Occipital lobe (tissue), 2 donors: ENCODE results near the gene VEGFB. TPM values are rescaled to one million over a fixed set of nuclear protein-coding genes. Genes with fewer than 3 reads are reported as not detected.

Experiments
- DNase-seq: peaks from one replicate; lab custom pipeline; 2025; lab: John Stamatoyannopoulos, UW
- total RNA-seq: library from RNA; depleted of rRNA; stranded (reverse); fragments of >200 nt; gene quantifications from one replicate; pipeline ENCODE4 v1.2.3, GENCODE V29; 2014

VEGFB gene
- total RNA-seq, 1 donor from 2014 or later: 9.5 TPM

DNA sequence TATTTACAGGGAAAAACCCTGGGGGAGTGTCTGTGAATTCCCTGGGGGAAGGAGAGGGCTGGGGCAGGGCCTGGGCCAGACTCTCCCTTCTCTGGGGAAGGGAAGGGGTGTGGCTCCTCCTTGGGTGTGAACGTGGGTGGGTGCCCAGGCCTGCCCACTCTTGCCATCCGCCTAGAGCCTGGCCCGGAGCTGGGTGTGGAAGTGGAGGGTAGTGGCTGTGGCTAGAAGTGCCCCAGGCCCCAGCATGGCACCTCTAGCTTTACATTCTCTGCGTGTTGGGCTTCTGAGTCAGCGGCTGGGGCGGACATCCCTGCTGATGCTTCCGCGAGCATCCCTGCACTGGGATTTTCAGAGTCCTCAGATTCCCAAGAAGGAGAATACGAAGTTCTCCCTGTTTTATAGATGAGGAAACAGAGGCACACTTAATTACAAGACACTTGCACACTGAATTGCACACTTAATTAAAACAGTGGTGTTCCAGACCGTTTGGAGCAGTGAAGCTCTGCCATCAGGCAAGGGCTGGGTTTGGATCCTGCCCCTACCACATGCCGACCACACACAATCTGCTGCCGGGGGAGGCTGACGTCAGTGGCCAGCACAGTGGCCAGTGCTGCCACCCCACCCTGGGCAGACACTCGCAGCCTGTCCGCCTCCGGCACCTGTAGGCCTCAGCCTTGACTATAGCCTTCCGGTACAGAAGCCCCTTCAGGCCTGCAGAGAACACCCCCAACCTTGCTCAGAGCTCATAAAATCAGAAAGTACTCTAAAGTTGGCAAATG lies 42.5 kb downstream of the VEGFB start:
- DNase-seq: no peak

DNA sequence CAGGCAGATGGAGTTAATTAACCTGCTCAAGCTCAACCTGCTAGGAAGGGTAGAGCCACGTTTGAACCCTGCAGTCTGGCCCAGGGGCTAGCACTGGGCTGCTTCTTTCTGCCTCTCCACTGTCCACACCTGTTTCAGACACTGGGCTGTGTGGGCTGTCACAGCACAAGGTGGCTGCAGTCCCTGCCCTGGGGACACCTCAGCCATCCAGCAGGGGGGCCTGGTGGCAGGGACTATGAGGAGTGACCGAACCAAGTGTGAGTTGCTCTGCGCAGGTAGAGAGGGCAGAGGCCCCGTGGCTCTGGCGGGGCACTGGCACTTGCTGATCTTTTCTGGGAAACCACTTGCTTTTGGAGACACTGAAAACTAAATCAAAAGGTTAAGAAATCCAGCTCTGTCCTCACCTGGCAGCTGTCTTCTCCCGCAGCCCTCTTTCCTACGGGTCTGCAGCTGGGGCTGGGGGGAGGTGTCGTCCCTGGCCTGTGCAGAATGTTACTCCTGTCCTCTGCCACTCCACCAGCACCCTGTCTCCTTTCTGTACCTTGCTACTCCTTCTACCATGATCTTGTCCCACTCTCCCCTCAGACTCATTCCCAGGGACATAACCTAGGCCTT lies 44.3 kb downstream of the VEGFB start:
- no peak for DNase-seq

DNA sequence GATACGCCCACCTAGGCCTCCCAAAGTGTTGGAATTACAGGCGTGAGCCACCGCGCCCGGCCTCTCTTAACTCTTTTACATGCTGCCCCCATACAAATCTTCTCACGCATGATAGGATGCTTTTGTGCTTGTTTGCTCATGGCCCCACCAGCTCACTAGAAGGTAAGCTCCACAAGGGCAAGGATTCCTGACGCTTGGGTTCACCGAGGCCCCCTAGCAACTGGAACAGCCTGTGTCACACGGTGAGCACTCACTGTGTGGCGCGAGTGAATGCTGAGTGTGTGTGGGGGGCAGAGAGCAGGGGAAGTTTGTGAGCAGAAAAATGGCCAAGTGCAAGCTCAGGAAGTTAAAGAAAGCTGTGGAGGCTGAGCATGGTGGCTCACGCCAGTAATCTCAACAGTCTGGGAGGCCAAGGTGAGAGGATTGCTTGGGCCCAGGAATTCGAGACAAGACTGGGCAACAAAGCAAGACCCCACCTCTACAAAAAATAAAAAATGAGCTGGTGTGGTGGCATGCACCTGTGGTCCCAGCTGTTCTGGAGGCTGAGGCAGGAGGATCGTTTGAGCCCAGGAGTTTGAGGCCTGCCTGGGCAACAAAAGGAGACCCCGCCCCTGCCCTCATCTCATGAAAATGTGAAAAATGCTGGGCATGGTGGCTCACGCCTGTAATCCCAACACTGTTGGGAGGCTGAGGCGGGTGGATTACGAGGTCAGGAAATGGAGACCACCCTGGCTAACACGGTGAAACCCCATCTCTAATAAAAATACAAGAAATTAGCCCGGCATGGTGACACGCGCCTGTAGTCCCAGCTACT lies 47.8 kb downstream of the VEGFB start:
- DNase-seq: no peak

DNA sequence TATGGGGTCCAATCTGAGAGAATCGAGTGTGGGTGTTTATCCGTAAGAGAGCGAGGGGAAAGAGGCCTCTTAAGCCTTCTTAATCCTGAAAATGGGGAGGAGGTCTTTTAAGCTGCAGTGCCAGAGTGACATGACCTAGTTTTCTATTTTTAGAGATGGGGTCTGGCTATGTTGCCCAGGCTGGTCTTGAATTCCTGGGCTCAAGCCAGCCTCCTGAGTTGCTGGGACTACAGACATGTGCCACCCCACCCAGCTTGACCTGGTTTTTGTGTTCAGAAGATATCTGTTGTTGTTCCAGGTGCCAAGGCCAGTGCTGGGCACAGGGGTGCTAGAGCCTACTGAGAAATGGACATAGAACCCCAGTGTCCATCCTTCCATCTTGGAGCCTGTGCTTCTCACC lies 48.7 kb downstream of the VEGFB start:
- no peak for DNase-seq

DNA sequence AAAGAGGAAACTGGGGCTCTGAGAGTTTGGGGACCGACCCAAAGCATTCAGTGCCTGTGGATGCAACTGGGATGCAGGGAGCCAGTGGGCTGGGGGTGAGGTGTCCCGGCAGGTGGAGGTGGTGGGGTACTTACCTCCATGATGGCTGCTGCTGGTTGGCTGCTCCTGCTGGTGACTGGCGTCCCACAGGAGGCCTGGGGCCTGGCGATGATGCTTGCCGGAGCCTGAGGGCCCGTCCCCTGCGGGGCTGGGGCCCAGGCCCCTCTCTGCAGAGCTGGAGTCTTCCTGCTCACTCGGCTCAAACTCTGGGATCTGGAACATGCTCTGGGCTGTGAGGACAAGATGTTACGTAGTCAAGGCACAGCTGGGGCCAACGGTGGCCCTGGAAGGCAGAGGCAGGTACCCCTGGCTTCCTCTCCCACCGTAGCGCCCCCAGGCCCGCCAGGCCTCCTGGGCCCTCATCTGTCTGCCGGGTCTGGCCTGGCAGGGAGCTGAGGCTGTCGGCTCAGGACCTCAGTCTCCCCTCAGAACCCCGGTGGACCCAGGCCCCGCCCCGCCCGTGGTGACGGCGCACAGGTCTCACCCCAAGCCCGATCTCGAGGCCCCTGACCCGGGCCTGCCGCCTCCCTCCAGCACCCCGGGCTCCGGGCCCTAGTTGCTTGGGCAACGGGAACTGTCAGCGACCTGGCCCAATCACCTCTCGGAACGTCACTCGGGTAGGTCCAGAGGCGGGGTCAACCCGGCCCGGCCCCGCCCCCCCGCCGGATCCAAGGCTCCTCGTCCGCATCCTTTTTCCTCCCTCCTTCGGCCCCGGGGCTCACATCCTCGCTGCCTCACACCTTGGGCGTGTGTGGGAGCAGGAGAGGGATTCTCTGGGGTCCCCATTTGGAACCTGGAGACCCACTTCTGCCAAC lies 49.9 kb downstream of the VEGFB start, which contains the start of gene BAD:
BAD (minus strand) TSS at position 618 of the 914 bp plus-strand sequence; CDS start at position 321, 297 bp downstream.
- peak; percentile 96 for DNase-seq

DNA sequence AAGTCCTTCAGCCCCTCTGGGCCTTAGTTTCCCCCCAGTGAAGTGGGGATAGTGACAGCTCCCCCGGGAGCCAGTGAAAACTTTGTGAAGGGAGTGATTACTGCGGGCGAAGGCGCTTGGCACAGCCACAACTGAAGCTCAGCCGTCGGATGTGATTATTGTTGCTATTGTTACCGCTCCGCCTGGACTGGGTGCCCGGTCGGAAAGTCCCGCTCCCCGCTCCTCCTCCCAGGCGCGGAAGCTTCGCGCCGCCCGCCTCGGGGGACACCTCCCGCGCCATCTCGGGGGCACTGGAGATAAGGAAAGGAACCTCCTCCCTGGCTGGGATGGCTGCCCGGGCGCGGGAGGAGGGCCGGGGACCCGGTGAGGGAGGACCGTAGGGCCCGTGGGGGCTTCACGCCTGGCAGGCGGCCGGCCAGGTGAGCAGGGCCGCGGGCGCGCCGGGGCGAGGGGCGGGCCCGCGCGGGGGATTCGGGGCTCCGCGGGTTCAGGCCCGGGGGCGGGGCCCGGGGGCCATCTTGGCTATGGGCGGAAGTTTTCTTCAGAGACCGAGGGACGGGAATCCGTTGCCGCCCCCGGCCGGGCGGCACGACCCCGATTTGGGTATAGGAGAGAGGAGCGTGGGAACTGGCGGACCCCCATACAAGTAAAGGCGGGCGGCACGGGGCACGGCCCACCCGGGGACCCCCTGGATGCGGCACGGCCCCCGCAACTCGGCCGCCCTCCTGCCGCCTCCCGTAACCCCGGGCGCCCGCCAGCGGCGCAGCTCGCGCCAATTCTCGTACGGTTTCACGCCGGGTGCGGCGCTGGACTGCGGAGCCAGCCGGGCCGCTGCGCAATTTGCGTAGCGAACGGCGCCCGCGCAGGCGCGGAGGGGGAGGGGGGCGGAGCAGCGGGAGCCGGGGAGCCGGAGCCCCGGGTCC lies 50.8 kb downstream of the VEGFB start, which contains the start of gene GPR137:
GPR137 (plus strand) TSS at position 887 of the 923 bp plus-strand sequence. CDS start 677 bp downstream, outside the sequence.
- peak; percentile 91 for DNase-seq

DNA sequence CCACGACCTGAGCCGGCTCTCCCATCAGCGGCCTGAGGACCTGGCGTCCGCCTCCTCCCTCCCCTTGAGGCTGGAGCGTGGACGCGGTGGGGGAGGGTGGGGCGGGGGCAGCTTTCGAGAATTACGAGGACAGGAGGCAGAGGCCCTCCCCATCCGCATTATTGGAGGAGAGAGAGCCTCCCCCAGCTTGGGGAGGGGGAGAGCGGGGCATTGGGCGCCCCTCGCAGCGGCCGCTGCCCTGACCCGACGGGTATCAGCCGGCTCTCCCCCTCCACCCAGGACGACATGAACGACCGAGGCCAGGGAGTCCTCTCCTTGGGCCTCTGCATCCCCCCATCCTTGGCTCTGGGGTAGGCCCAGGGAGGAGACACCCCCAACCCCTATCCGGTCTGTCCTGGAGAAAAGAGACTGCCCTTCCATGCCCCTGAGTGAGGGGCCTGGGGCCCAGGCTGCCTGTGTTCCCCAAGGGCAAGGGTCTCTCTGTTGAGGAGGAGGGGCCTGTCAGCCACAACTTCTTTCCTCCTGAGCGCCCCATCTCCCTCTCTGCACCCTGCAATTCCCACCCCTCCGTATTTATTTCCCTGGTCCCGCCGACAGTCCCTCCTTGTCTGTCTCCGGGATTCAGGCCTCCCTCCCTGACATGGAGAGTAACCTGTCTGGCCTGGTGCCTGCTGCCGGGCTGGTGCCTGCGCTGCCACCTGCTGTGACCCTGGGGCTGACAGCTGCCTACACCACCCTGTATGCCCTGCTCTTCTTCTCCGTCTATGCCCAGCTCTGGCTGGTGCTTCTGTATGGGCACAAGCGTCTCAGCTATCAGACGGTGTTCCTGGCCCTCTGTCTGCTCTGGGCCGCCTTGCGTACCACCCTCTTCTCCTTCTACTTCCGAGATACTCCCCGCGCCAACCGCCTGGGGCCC lies 51.8 kb downstream of the VEGFB start:
- DNase-seq: no peak

DNA sequence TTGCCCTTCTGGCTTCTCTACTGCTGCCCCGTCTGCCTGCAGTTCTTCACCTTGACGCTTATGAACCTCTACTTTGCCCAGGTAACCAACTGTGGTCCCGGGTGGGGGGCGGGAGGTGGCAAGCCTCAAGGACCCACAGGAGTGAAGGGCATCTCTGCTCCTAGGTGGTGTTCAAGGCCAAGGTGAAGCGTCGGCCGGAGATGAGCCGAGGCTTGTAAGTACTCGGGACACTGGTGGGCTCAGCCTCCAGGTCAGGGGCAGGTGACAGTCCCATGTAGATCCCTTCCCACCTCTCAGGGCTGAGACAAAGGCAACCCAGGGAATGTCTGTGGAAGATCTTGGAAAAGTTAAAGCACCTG lies 52.4 kb downstream of the VEGFB start:
- no peak for DNase-seq

DNA sequence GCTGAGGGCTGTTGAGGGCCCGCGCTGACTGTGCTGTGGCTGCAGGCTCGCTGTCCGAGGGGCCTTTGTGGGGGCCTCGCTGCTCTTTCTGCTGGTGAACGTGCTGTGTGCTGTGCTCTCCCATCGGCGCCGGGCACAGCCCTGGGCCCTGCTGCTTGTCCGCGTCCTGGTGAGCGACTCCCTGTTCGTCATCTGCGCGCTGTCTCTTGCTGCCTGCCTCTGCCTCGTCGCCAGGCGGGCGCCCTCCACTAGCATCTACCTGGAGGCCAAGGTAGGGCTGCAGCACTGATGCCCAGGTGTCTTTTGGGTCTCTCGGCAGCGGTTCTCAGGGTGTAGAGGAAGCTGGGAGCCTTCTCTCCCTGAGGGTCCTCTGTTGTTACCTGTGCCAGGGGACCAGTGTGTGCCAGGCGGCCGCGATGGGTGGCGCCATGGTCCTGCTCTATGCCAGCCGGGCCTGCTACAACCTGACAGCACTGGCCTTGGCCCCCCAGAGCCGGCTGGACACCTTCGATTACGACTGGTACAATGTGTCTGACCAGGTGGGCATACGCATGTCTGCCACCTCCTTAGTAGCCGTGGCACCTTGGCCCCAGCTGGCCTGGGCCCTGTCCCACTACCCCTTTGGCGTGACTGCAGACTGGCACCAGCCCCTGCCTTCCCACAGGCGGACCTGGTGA lies 53.4 kb downstream of the VEGFB start:
- no peak for DNase-seq

DNA sequence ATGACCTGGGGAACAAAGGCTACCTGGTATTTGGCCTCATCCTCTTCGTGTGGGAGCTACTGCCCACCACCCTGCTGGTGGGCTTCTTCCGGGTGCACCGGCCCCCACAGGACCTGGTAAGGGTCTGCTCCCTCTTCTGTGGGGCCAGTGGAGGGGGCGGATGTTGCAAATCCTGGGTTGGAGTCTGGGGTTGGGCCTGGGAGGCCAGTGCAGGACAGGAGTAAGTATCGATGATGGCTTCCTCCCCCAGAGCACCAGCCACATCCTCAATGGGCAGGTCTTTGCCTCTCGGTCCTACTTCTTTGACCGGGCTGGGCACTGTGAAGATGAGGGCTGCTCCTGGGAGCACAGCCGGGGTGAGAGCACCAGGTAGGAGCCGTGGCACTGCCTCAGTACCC lies 54.0 kb downstream of the VEGFB start:
- no peak for DNase-seq

Other genes with a start within 250 kb of the VEGFB start
- gene OTUB1, start 248.1 kb upstream of the VEGFB start, total RNA-seq: 25.3 TPM
- 5.0 TPM for gene FLRT1, start 198.7 kb upstream of the VEGFB start, total RNA-seq
- gene MACROD1, start 68.5 kb upstream of the VEGFB start, total RNA-seq: 16.2 TPM
- gene STIP1, start 48.4 kb upstream of the VEGFB start, total RNA-seq: 69.4 TPM
- gene FERMT3, start 27.9 kb upstream of the VEGFB start, total RNA-seq: 1.6 TPM
- 7.3 TPM for gene TRPT1, start 8.4 kb upstream of the VEGFB start, total RNA-seq
- 11.2 TPM for gene NUDT22, start 8.3 kb upstream of the VEGFB start, total RNA-seq
- 5.6 TPM for gene DNAJC4, start 4.0 kb upstream of the VEGFB start, total RNA-seq
- 17.5 TPM for gene FKBP2, start 6.5 kb downstream of the VEGFB start, total RNA-seq
- 74.2 TPM for gene PPP1R14B, start 12.4 kb downstream of the VEGFB start, total RNA-seq
- gene PLCB3, start 16.9 kb downstream of the VEGFB start, total RNA-seq: 9.2 TPM
- gene BAD, start 50.1 kb downstream of the VEGFB start, total RNA-seq: 28.2 TPM
- 9.7 TPM for gene GPR137, start 51.3 kb downstream of the VEGFB start, total RNA-seq
- gene KCNK4, start 56.7 kb downstream of the VEGFB start, total RNA-seq: 3.0 TPM
- gene CATSPERZ, start 65.8 kb downstream of the VEGFB start, total RNA-seq: 1.7 TPM
- gene ESRRA, start 70.9 kb downstream of the VEGFB start, total RNA-seq: 14.2 TPM
- 81.9 TPM for gene TRMT112, start 83.0 kb downstream of the VEGFB start, total RNA-seq
- 93.0 TPM for gene PRDX5, start 83.5 kb downstream of the VEGFB start, total RNA-seq
- gene CCDC88B, start 105.6 kb downstream of the VEGFB start, total RNA-seq: 1.4 TPM
- 10.0 TPM for gene RPS6KA4, start 124.6 kb downstream of the VEGFB start, total RNA-seq